WTC11 (cell line): Measurements from ENCODE around the gene CD46.

Source experiments
- CTCF ChIP-seq: fragments of 200-600 bp; IDR thresholded peaks from 2 replicates; pipeline ENCODE4 v1.8.0; 2022; ENCODE audit warnings: antibody characterized with exemption
- GABPB1 ChIP-seq: sonication (generic); formaldehyde crosslinking; IDR thresholded peaks from 2 replicates; pipeline ENCODE4 v1.8.1; 2023; ENCODE audit warnings: mild to moderate bottlenecking, missing genetic modification reagents
- NFYB ChIP-seq: sonication (generic); formaldehyde crosslinking; conservative IDR thresholded peaks from 2 replicates; pipeline ENCODE4 v1.8.0; 2022; ENCODE audit warnings: low read depth, missing genetic modification reagents
- RELA ChIP-seq: sonication (generic); formaldehyde crosslinking; IDR thresholded peaks from 2 replicates; pipeline ENCODE4 v1.8.1; 2022; ENCODE audit warnings: missing genetic modification reagents, mild to moderate bottlenecking, borderline replicate concordance
- TF ChIP-seq, protein P1 (sequence below): sonication (generic); formaldehyde crosslinking; IDR thresholded peaks from 2 replicates; pipeline ENCODE4 v1.8.0; 2023; ENCODE audit warnings: mild to moderate bottlenecking, missing genetic modification reagents
- TF ChIP-seq, protein P2 (sequence below): sonication (generic); formaldehyde crosslinking; IDR thresholded peaks from 2 replicates; pipeline ENCODE4 v1.8.0; 2022; ENCODE audit warnings: mild to moderate bottlenecking, missing genetic modification reagents

- no peak for TF ChIP-seq GABPB1 (CRISPR knock-in tag)
- TF ChIP-seq RELA = no peak
- no peak for TF ChIP-seq CTCF
- TF ChIP-seq, protein P1, sequence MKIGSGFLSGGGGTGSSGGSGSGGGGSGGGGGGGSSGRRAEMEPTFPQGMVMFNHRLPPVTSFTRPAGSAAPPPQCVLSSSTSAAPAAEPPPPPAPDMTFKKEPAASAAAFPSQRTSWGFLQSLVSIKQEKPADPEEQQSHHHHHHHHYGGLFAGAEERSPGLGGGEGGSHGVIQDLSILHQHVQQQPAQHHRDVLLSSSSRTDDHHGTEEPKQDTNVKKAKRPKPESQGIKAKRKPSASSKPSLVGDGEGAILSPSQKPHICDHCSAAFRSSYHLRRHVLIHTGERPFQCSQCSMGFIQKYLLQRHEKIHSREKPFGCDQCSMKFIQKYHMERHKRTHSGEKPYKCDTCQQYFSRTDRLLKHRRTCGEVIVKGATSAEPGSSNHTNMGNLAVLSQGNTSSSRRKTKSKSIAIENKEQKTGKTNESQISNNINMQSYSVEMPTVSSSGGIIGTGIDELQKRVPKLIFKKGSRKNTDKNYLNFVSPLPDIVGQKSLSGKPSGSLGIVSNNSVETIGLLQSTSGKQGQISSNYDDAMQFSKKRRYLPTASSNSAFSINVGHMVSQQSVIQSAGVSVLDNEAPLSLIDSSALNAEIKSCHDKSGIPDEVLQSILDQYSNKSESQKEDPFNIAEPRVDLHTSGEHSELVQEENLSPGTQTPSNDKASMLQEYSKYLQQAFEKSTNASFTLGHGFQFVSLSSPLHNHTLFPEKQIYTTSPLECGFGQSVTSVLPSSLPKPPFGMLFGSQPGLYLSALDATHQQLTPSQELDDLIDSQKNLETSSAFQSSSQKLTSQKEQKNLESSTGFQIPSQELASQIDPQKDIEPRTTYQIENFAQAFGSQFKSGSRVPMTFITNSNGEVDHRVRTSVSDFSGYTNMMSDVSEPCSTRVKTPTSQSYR = no peak
- TF ChIP-seq NFYB (CRISPR knock-in tag) = no peak
- TF ChIP-seq, protein P2, sequence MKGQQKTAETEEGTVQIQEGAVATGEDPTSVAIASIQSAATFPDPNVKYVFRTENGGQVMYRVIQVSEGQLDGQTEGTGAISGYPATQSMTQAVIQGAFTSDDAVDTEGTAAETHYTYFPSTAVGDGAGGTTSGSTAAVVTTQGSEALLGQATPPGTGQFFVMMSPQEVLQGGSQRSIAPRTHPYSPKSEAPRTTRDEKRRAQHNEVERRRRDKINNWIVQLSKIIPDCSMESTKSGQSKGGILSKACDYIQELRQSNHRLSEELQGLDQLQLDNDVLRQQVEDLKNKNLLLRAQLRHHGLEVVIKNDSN = no peak
Measured at GRCh38 chr1:207754011-207754410, 2.2 kb downstream of the CD46 start.
